GM19452 (cell line): ENCODE data around the gene FNDC3B.
"Not testable (repeated sequence)": the region's sequence is repeated elsewhere in the genome, so short reads cannot be mapped to it uniquely, and the experiment has no call there.

Experiments used
- ATAC-seq: cut with Tn5 transposase; IDR thresholded peaks from one replicate; pipeline ENCODE4 v1.9.1; 2021; ENCODE audit not compliant: unreplicated experiment

Gene FNDC3B

DNA sequence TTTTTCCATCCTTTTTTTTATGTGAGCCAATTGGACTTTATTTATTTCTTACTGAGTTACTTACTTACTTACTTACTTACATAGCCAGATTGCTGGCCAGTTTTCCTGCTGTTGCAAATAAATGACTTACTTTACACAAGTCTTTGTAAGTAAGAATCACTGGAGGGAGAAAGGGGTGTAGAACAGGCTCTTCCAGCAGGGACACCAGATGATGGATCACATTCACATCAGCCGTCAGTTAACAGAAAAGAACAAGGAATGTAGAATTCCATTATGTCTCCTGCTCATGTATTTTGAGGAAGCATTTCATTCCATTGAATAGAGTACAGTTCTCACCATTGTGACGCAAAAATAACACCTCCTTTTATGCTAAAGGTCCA is 188.6 kb downstream of the FNDC3B start:
- ATAC-seq: no peak

GRCh38 chr3:172229462-172229861 is 190.1 kb downstream of the FNDC3B start:
- ATAC-seq: no peak

GRCh38 chr3:172231318-172231901 is 192.0 kb downstream of the FNDC3B start:
- ATAC-seq: no peak

DNA sequence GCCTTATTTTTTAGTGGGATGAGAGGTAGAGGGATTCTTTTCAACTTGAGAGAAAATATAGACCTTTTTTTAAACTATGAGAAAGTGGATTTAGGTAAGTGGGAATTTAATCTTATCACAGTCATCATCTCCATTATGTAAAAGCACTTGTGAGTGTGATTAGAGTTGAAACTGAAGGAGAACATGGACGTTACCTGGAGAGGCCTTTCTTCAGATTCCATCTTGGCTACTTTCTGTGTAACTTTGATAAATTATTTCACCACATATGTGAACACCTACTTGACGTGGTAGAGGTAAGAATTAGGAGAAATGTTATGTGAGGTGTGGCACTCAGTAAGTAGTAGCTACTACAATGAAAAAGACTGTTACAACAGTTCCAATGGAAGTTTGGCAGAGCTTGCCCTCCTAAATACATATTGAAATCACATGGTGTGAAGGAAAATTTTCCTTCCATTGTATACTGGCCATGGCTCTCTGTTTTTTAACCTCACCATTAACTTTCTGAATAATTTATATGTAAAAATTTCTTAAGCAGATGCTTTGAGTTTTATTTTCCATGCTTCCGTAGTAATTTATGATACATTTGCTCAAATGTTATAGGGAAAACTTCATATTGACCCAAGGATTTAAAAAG is 193.3 kb downstream of the FNDC3B start:
- no peak for ATAC-seq

GRCh38 chr3:172233474-172234277 is 194.3 kb downstream of the FNDC3B start:
- ATAC-seq: no peak

GRCh38 chr3:172235698-172236097 is 196.3 kb downstream of the FNDC3B start:
- ATAC-seq: no peak

- no peak for ATAC-seq
These were observed 197.7 kb downstream of the FNDC3B start for GRCh38 chr3:172236771-172237742.

GRCh38 chr3:172238188-172238587 is 198.8 kb downstream of the FNDC3B start:
- ATAC-seq: no peak

DNA sequence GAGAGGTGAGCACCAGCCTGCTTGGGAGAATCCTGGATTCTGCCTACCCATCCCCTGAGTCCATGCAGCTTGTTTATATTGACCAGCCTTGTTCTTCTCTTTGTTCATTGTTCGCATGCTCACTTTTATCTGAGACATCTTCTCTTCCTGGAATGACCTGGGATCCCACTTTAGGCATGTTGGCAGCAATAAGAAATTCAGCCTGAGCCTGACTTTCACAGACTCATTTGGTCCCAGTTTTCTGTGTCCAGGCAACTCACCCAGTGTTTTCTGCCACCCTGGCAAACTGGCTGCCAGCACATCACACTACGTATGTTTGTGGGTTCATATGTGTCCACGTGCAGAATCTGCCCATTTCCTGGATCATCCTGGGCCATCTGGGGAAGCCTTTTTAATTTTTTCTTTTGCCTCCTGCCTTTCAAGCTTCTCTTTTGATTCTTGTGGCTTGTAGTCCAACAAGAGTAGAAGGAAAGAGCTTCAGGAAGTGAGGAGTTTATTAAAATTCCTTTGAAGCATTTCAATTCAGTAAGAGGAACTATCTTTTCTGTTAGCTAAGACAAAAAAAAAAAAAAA is 199.9 kb downstream of the FNDC3B start:
- no peak for ATAC-seq

GRCh38 chr3:172241405-172241804 is 202.0 kb downstream of the FNDC3B start:
- ATAC-seq: no peak

GRCh38 chr3:172242471-172242870 is 203.1 kb downstream of the FNDC3B start:
- ATAC-seq: not testable (repeated sequence)

DNA sequence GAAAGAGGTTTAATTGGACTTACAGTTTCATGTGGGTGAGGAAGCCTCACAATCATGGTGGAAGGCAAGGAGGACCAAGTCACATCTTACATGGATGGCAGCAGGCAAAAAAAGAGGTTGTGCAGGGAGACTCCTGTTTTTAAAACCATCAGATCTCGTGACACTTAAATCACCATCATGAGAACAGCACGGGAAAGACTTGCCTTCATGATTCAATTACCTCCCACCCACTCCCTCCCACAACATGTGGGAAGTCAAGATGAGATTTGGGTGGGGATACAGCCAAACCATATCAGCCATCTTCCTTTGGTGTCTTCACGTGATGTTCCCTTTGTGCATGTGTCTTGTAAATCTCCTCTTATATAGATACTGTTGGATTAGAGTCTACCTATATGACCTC is 204.0 kb downstream of the FNDC3B start:
- ATAC-seq: not testable (repeated sequence)

- ATAC-seq: no peak
These were observed 204.6 kb downstream of the FNDC3B start for GRCh38 chr3:172244011-172244410.

DNA sequence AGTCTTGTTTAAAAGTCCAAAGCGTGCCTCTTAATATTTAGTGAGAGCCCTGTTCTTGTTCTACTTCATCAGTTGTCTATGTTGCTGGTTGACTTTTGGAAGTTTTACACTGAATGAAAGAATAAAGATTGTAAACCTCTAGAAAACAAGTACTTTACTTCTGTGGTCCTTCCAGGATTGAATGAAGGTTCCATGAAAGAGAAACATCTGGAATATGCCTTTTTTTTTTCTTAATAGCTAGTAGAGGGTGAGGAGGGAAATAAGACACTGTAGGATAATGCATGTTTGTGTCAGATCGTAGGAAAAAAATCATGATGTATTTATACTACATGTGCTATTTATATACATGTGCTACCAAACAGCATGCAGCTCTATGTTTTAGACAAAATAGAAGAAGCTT is 205.9 kb downstream of the FNDC3B start:
- ATAC-seq: no peak

DNA sequence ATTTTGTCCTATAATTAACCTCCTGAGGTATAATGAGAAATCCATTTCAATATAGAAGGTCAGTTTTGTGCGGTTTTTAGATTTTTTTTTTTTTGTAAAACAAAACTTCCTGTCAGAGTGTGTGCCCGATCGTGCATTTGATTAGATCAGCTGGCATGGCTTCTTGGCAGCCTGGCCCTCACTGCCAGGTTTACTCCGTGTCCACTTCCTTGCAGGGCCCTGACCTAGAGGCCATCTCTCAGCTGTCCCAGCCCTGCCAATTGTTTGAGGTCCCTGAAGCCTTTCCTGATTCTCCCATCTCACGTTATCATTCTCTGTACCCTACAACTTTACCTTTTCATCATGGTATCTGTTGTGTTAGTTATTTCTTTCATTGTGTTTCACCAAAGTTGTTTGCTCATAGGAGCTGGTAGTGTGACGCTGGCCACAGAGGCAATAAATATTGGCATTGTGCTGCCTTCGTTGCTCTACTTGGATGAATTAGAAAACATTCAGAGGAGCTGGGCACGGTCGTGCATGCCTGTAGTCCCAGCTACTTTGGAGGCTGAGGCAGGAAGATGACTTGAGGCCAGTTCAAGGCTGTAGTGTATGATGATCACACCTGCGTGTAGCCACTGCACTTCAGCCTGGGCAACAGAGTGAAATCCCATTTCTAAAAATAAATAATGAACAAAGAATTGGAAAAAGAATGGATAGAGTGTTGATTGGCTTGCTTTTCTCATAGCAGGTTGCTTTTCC is 206.9 kb downstream of the FNDC3B start:
- no peak for ATAC-seq

DNA sequence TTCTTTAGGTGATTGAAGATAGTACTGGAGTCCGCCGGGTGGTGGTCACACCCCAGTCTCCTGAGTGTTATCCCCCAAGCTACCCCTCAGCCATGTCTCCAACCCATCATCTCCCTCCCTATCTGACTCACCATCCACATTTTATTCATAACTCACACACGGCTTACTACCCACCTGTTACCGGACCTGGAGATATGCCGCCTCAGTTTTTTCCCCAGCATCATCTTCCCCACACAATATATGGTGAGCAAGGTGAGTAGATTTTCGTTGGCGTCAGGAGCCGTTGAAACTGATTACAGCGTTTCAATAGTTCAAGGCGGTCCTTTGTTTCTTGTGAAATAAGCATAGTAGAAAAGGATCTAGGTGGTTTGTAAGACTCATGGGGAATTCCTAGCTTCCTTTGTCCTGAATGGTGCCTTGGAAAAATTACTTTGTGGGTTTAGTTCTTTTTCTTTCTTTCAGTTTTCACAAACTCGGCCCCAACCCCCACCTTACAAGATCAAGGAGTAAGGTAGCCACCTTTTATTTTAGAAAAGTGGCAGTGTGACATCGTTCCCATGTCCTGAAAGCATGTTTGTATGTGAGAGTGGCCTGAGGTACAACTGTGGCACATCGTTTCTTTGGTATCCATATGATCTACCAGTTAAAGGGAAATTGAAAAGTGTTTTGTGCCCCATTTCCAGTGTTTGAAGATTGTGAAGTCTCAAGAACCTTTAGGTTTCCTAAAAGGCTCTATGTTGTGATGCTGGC is 208.3 kb downstream of the FNDC3B start:
- ATAC-seq: no peak

DNA sequence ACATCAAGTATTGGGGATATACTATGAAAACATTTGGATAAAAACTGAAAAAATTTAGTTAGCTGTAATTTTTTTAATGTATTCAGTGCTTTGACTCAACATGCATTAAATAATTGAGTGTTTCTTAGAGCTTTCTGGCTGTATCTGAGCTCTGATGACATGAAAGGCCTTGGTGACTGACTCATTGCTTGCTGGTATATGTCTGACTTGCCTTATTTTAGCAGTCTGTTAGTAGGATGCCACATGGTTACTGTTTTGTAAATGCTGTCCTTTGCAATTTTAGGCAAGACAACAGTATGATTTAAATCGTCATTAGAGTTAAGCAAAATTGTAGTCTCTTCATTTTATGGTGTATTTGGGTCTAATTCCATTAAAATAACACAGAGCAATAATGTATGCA is 209.7 kb downstream of the FNDC3B start:
- no peak for ATAC-seq

GRCh38 chr3:172251211-172251610 is 211.8 kb downstream of the FNDC3B start:
- no peak for ATAC-seq

DNA sequence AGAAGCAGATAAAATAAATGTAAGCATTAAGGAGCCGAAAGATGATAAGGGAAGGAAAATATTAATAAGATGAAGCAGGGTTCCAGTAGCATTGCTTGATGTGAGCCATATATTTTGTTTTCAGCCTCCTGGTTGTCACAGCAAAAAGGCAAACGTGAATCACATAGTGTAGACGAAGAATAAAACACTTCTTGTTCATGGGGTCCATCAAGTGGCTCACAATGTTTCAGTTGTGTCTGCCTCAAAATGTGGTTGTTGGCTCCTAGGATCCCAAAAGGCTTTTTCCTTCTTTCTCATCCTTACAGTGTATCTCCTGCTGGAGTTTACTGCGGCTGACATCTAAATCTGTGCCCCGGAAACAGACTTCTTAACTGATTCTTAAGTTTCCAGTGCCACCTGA is 213.8 kb downstream of the FNDC3B start:
- ATAC-seq: no peak
